ENCODE data around the gene R3HCC1L.

Gene R3HCC1L

DNA sequence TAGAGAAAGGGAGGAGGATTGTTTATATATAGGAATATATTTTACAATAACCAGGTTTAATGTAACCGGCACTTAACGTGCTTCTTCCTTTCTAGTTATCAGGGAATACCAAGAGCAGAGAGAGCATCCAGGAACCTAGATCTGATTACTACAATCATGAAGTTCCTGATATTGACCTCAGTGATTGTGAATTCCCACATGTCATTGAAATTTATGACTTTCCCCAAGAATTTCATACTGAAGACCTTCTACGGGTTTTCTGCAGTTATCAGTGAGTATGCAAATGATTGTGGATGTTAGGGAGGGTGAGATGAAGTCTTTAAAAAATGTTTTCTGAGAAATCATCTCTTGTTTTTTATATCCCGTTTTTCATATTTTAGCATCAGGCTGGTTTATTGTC lies 97.0 kb downstream of the R3HCC1L start:
- no peak for DNase-seq (ENCODE audit: low spot score)

DNA sequence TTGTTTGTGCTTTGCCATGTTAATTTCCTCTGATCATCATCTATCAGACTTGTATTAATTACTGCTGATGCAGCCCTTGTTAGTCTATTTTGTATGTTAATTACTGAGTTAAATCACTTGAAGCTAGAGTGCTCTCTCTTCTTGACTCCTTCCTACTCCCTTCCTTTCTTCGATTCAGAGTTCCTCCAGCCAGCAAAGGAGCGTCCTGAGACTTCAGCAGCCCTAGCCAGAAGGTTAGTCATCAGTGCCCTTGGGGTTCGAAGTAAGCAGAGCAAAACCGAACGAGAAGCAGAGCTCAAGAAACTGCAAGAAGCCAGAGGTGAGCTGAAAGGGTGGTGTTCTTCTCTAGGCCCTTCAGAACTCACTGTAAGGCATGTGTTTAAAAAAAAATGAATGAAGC lies 101.4 kb downstream of the R3HCC1L start:
- DNase-seq (ENCODE audit: low spot score) = no peak

DNA sequence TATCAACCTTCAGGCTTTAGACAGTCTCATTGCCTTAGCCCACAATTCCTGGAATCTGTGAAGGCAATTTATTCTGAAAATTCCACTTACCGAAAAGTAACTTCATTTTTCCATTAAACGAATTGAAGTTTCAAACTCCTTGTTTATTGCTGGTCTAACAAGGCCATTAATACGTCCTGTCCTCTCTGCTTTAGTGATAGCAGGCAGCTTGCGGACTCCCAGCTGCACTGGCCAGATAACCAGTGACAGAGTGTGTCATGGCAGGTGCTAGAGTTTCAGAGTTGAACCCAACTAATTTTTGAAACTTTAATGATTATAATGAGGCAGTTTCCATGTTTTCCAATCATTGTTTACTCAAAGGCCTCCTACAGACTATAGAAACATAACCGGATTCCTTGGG lies 102.4 kb downstream of the R3HCC1L start:
- DNase-seq (ENCODE audit: low spot score) = no peak

DNA sequence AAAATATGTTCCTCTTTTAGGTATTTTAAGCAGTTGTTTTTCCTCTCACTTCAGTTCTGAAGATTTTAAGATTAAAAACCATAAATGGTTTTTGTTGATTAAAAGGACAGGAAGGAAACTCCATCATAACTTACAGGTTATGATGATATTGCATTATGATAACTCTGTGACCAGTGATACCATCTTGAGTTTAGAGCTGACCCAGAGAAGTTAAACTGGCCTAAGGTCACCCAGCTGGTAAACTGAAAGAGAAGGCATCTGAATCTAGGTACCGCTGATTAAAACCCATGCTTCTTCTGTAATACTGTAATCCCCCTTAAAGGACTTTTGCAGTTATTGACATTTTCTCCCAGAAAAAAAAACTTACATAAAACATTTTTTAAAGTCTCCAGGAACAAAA lies 103.9 kb downstream of the R3HCC1L start:
- DNase-seq (ENCODE audit: low spot score) = no peak

DNA sequence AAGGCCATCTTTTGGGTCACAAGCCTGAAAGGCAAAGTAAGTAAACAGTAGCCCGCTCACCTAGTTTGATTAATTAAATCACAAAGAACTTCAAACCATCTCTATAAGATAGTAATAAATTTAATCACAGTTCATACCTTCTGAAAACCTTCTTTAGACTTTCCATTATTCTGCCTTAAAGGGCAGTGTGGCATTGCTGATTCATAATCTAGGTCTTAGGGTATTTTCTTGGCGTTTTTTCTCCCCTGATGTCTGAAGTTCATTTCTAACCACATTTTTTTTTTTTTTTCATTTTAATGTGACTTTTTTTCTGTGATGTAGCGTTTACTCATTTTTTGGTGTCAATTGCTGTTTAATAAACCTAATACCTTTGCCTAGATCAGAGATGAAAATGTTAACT lies 106.1 kb downstream of the R3HCC1L start:
- no peak for DNase-seq (ENCODE audit: low spot score)

DNA sequence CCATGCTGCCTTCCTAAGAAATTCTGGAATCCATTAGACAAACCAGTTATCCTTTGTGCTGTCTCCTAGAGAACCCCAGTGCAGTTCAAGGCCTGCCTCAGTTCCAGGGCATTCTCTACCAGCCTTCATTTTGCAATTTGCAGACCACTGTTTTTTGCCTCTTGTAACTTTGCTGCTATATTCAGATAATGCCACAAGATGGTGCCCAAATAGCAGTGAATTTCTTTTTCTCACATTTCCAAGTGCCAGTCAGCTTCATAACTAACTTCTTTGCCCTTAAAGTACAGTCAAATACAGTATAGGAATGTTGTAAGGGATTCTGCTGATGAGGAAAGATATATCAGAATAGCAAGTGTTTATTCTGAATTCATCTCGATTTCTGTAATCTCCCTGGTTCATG lies 108.4 kb downstream of the R3HCC1L start:
- no peak for DNase-seq (ENCODE audit: low spot score)

DNA sequence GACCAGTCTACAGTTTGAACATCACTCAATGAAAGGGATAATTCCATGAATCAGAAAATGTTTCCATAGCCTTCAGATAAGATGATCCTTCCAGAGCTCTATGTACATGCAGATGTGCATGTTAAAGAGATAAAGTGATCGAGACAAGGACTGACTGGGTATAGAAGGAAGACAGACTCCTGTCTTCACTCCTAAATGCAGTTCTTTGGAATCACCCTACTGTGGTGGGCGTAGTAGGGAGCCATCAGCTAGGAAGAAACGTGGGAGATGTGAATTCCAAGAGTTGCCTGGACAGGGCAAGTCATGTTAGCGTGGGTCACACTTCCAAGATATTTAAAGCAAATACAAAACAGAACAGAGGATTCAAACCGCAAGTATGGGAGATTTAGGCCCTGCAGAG lies 109.7 kb downstream of the R3HCC1L start:
- DNase-seq (ENCODE audit: low spot score) = no peak

DNA sequence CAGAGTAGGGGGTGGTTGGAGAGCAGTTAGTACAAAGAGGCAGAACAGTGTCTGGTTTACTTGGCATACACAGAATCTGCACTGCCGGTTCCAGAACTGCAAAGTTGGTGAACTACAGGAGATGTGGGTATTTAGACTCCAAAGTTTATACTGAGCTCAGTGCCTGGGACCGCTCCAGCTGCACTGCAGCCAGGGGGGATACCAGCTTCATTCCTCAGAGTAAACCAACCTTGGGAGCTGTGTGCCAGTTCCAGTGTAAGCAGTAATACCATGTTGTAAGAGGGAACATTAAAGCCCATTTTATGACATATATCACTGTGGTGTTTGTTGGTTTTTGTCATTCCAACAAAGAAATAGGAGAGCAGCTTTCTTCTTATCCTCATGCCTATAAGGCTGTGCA lies 110.1 kb downstream of the R3HCC1L start:
- DNase-seq (ENCODE audit: low spot score) = no peak

DNA sequence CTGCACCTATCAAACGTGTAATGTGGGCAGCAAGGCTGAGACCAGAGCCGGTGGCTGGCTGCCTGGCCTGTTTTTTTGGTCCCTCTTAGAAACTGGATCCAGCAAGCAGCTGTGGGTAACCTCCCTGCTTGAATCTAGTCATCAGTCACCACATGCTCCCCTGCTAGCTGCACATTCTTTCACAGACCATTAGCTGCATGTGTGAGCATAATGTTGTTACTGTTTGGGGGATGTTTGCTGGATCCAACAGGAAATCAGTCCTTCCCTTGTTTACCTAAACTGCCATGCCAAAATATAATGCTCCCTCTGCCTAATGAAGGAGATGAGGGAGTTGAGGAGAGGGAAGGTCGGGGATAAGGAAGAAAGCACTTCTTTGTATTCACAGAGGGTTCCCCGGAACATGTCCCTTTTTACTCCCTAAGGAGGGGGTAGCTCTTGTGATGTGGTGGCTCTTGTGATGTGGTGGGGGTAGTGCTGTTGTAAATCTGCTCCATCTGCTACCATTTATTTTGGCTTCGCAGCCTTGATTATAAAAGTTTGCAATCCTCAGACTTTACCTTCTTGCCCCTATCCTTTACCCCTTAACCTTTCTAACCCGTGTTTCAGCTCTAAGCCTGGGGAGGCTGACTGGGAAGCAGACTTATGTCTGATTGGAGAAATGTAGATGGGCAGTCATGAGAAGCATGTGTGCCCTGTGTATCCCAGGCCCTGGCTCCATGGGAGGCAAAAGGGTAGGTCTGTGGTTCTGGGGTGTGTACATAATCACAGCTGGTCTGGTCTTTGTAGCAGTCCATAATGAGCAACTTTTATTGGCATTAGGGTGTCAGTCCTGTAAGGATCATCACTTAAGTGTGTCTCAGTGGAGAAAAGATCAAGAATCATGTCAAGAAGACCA lies 112.7 kb downstream of the R3HCC1L start:
- DNase-seq (ENCODE audit: low spot score) = no peak

DNA sequence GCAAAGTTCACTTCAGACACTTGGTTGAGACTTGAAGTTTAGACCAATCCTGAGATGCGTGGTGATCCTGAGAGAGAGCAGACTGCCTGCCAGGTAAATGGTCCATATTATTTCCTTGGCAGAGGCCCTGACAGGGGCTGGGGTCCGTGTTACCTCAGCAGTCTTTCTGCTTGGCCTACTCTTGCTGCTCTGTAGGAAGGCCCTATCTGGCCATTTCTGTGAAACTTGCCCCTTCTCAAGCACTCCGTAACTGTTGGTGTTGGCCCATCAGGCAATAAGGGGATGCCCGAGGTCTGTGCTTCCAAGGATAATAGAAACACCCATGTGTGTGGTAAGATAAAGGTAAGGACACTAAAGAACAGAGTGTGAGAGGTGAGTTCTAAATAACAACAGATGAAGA lies 113.6 kb downstream of the R3HCC1L start:
- no peak for DNase-seq (ENCODE audit: low spot score)

DNA sequence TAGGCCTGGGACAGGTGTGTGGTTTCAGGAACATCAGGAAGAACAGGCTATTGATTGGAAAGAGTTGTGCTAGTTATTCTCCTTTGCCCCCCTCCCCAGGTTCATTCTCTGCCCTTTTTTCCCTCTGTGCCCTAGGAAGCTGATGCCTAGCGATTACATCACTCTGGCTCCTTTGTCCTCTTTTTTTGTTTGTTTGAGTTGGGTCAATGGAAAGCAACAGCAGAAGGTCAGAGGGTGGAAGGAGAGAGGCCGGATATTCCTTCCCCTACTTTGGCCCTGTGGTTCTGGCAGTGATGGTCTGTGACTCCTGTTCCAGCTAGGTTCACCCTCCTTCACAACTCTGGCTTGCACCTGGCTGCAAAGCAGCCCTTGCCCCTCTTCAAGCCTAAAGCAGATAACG lies 114.7 kb downstream of the R3HCC1L start:
- no peak for DNase-seq (ENCODE audit: low spot score)

DNA sequence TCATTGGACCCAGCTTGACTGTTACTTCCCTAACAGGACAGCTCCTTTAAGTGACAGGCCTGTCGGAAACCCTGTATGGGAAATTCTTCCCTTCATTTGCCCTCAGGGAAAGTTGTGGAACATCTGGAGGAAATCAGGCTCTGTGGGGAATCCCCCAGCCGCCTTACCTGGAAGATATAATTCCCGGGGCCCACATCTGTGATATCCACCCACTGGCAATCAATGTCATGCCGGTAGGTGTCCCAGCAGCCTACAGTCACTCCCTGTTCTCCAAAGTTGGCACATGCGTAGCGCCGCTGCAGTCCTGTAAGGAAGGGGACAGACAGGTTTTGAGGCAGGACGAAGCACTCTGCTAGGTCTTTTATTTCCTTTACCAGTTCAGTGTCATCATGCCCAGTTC lies 116.9 kb downstream of the R3HCC1L start:
- no peak for DNase-seq (ENCODE audit: low spot score)

DNA sequence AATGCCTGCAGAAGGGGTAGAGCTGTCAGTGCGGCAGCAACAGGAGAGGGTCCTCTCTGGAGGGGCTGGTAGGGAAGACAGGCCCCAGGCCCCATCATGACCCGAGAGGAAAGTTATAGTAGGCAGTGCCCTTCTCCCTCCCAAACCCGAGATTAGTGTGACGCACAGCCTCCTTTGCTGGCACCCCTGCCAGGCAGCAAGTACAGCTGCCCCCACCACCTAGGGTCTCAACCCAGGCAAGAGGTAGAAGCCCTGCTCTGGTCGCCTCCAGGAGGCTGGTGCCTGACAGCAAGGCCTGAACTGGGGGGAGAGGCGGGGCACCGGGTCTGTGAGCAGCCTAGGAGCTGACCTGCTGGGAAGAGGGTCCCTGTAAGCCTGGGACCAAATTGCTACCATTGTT lies 118.0 kb downstream of the R3HCC1L start:
- DNase-seq (ENCODE audit: low spot score) = no peak

DNA sequence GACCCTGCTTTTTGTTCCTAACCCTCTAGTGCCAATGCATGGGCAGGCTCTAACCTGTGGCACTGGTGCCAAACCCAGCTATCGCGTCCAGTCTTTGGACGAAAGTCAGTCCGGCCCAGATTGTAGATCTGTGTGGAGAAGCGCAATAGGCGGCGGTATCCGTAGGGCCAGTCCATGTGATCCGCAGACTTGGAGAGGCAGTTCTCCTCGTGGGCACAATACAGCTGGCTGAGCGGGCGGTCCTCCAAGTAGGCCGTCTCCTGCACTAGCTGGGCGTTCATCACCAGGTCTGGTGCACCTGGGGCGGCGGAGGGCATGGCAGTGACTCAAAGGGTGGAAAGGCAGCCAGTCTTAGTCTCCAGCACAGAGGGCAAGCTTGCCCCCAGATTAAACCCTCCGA lies 119.0 kb downstream of the R3HCC1L start:
- DNase-seq (ENCODE audit: low spot score) = no peak

DNA sequence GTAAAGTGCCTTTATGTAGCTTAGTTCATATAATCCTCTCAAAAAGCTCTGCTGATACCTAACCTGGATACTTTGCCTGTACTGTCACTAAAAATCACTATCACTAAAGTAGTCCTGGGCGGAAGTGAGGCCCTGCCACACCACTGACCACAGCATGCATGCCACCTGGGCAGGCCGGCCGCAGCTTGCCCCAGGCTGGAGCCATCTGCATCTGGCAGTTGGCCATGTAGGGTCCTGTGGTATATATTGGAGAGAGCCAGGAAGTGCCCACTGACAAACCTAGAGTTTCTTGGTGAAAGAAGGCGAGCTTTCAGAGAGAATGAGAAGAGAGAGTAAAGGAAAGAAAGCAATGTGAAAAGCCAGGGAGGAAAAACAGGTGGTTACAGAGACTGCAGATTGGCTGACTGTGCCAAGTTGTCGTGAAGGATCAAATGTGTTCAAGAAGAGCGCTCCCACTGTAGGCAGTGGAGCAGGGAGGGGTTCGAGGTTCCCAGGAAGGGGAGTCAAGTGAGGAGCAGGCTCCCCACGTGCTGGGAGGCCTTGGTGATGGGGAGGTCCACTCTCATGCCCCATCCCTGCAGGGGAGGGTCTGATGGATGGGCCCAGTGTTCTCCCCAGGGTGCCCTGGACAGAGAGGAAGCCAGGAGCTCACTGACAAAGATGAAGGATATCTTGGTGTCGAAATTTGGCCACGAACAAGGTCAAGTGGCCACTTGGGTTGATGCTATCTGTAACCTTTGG lies 119.9 kb downstream of the R3HCC1L start:
- no peak for DNase-seq (ENCODE audit: low spot score)

DNA sequence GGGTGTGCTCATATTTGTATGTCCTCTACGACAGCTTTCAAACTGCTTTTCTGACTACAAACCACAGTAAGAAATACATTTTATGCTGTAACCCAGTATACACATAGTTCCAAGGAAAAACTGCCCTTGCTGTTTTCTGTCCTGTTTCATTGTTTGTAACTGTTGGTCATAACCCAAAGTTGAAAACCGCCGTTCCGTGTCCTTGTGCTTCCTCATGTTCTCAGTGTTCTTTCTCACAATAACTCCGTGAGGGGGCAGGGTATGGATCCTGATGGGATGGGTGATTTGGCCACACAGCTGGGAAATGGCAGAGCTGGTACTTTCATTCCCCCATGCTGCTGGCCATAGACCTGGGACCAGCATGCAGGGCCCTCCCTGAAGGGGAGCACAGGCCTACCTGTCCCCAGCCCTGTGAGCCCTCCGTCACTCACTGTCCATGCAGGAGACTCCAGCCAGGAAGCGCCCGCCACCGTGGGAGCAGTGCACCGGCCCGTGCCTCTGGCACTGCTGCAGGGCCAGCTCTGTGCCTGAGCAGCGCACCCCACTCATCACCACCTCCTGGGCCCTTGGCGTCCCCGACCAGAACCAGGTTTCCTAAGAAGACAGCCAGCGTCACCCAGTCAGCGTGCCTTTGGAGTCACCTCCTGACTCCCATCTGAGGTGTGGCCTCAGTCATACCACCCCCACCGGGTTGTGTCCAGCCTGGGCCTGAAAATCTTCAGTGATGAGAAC lies 120.9 kb downstream of the R3HCC1L start:
- DNase-seq (ENCODE audit: low spot score) = no peak

DNA sequence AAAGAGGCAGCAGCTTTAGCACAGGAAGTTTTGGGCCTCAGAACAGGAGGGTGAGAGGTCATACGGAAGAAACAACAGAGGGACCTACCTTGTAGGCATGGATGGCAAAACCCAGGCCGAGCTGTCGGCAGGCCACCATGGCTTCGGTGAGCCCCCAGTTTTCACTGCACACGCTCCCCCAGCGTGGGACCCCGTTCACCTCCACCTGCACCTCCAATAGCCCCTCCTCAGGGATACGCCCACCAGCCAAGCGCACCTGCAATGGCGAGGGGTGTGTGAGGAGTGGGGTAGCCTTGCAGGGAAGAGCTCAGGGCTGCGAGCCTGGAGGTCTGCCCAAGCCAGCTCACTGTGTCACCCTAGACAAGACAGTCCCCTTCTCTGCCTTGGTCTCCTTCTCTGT lies 122.2 kb downstream of the R3HCC1L start:
- no peak for DNase-seq (ENCODE audit: low spot score)

DNA sequence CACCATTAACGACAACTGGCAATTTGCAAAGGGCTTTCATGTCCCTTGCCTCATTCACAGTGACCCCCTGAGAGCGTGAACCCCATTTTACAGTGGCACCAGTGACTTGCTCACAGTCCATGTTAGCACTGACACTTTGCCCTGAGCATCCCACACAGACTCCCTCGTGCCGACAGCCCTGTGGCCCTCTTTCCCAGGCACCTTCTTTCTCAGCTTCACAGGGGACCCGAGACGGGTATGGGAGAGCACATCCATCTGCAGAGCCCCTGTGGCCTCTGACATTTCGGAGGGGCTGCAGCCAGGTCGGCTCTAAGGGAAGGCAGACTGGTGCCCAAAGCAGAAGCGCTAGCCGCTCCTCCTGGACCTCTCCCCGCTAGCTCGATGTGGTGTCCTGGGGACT lies 122.7 kb downstream of the R3HCC1L start:
- DNase-seq (ENCODE audit: low spot score) = no peak

DNA sequence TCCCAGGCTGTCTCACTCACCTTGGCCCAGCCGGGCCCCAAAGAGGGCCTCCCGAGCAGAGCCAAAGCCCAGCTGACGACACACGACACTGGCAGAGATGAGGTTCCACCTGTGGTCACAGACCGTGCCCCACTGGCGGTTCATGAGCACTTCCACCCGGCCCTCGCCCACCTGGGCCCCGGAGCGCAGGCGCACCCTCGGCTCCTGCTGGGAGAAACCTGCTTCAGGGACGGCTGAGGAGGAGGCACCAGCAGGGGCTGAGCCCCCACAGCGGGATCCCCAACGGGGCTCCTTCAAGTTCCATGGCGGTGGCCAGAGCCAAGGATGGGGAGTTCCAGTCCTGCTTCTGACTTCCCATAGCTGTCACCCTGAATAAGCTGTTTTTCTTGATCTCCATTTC lies 123.5 kb downstream of the R3HCC1L start:
- no peak for DNase-seq (ENCODE audit: low spot score)

DNA sequence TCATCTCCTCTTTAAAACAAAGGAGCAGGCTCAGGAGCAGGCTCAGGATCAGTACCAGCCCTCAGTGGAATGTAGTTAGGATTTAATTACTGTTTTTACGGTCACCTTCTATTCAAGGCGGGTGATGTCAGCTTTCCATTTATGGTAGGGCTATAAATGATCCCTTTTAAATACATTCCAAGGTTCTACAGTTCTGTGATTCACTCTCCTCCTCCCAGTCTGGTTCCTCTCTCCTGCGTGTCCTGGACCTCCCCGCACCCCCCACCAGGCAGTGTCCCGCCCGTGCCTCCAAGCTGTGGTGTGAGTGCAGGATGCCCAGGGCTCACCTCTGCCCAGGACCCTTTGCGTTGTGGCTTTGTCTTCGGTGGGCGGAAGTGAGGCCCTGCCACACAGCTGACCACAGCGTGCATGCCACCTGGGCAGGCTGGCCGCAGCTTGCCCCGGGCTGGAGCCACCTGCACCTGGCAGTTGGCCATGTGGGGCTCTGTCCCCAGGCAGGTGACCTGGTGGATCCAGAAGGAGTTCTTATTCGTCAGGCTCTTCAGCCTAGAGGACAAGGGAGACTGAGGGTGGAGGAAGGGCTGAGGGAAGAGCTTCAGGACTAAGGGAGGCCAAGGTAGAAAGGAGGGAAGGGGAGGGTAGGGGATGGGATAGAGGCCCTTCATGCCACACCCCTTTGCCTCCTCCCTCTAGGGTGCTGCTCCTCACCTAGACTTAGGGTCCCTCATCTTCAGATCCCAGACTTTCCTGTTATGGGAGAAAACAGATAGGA lies 124.4 kb downstream of the R3HCC1L start:
- DNase-seq (ENCODE audit: low spot score) = no peak

DNA sequence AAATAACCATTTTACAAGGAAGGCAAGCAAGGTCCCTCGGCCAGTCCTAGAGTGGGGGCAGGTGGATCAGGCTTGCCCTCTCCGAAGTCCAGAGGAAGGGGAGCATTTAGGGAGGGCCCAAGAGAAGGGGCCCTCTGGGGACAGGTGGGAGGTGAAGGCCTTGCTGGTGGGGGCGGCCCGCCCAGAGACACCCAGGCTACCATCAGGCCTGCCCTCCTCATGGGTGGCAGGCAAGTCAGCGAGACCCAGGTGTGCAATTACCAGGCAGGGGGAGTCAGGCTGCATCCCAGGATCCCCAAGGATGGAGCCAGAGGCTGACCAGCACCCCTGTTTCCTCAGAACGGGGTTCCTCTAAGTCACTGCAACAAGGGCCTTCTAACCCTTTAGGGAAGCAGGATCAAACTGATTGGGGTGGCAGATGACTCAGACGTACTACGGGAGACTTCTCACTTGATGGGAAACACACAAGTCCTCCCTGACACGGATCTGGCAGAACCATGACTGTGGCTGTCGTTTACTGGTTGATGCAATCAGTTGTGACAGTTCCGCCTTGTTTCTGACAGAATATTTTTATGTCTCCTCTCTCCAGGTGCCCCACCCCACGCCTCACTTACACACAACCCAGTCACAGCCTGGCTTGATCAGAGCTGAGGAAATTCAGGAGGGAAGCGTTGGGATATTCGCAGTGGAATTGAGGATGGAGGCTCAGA lies 125.3 kb downstream of the R3HCC1L start:
- DNase-seq (ENCODE audit: low spot score) = no peak
